SU-DHL-6 (cell line): ENCODE data around the gene DGKH.

ENCODE experiments used
- EZH2phosphoT487 ChIP-seq: fragments of 200-600 bp; sonication (generic), shearing (Covaris generic); conservative IDR thresholded peaks from 2 replicates; pipeline ENCODE4 v1.6.1; 2018; ENCODE audit warnings: mild to moderate bottlenecking, antibody characterized with exemption, low read length, moderate library complexity, mixed read lengths
- TF ChIP-seq, protein P1 (sequence below): fragments of 200-600 bp; sonication (generic); IDR thresholded peaks from one replicate; pipeline ENCODE4 v1.5.1; 2017; ENCODE audit warnings: antibody characterized with exemption, mild to moderate bottlenecking, low read length, moderate library complexity; ENCODE audit not compliant: insufficient read depth, poor library complexity, severe bottlenecking

DNA sequence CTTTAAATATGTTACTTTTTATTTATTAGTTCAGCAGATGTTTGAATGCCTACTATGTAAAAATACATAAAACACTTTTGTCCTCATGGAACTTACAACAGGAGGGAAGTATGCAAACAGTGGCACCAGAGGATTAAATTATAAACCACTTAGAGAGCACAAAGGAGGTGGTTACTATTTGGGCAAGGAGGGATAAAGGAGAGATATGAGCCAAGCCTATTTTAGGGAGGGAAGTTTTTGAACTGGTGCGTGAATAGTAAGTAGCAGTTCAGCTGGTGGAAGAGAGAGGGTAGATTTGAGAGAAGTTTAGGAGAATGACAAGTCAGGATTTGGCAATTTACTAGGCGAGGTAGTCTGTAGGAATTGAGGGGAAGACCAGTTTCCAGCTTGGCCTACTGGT is 232.1 kb downstream of the DGKH start:
- TF ChIP-seq, protein P1, sequence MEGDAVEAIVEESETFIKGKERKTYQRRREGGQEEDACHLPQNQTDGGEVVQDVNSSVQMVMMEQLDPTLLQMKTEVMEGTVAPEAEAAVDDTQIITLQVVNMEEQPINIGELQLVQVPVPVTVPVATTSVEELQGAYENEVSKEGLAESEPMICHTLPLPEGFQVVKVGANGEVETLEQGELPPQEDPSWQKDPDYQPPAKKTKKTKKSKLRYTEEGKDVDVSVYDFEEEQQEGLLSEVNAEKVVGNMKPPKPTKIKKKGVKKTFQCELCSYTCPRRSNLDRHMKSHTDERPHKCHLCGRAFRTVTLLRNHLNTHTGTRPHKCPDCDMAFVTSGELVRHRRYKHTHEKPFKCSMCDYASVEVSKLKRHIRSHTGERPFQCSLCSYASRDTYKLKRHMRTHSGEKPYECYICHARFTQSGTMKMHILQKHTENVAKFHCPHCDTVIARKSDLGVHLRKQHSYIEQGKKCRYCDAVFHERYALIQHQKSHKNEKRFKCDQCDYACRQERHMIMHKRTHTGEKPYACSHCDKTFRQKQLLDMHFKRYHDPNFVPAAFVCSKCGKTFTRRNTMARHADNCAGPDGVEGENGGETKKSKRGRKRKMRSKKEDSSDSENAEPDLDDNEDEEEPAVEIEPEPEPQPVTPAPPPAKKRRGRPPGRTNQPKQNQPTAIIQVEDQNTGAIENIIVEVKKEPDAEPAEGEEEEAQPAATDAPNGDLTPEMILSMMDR: no peak
- TF ChIP-seq EZH2phosphoT487: no peak
